Endothelial cell of umbilical vein (primary cell): ENCODE results near the gene KRTAP5-1. TPM values are rescaled to one million over a fixed set of nuclear protein-coding genes. Genes with fewer than 3 reads are reported as not detected.

Experiments used
- BruUV-seq: library from RNA; stranded (reverse); fragments of 400-500 nt; replicated peaks from 2 replicates; lab custom pipeline; 2021; lab: Mats Ljungman, UMichigan
- CTCF ChIA-PET: fragments of 300-600, 350-600 bp; sonication (Branson Sonifier 250); formaldehyde crosslinking; loops from one replicate; lab custom pipeline; 2021; ENCODE audit warnings: antibody characterized with exemption, inconsistent platforms; lab: Charles Lee
- POLR2A ChIA-PET: fragments of 300-600, 350-600 bp; sonication (Branson Sonifier 250); formaldehyde crosslinking; loops from one replicate; lab custom pipeline; 2021; ENCODE audit warnings: antibody characterized with exemption, inconsistent platforms; lab: Charles Lee
- DNase-seq: peaks from one replicate; pipeline ENCODE4 v3.0.0-alpha.2; 2011; ENCODE audit warnings: low read depth, low spot score
- FAIRE-seq: peaks from 2 replicates; lab custom pipeline; 2011; peaks lifted over from hg19 to GRCh38; lab: Jason Lieb, UNC
- H2AFZ ChIP-seq: 2 replicates; pipeline ENCODE4 v1.6.0; 2012; ENCODE audit warnings: low read depth, low read length, control low read depth, inconsistent platforms
- H3K27ac ChIP-seq: 2 replicates; pipeline ENCODE4 v1.5.1; 2011; ENCODE audit warnings: low read depth, mild to moderate bottlenecking, control low read depth, low read length, moderate library complexity; ENCODE audit not compliant: insufficient read depth
- H3K27me3 ChIP-seq, 2 experiments: 2 replicates each; pipeline versions ENCODE4 v1.6.0 to v1.6.1; 2011; ENCODE audit warnings: low read length in 2 of 2, mixed read lengths in 1 of 2; ENCODE audit not compliant: control insufficient read depth in 2 of 2, insufficient read depth in 2 of 2
- H3K36me3 ChIP-seq, 2 experiments: 2 replicates in 1 of 2; 3 replicates in 1 of 2; pipeline ENCODE4 v1.5.1; 2011; ENCODE audit warnings: low read length in 2 of 2, mild to moderate bottlenecking in 1 of 2, moderate library complexity in 1 of 2; ENCODE audit not compliant: control insufficient read depth in 2 of 2, insufficient read depth in 2 of 2; ENCODE audit errors: extremely low read depth in 1 of 2
- H3K4me1 ChIP-seq: 3 replicates; pipeline ENCODE4 v1.5.1; 2011; ENCODE audit warnings: mild to moderate bottlenecking, low read length; ENCODE audit not compliant: control insufficient read depth, insufficient read depth; ENCODE audit errors: extremely low read depth
- H3K4me2 ChIP-seq: 2 replicates; pipeline ENCODE4 v1.6.1; 2011; ENCODE audit warnings: low read length, control low read depth, mixed read lengths; ENCODE audit not compliant: insufficient read depth
- H3K4me3 ChIP-seq, 3 experiments: fragments of 200-600 bp in 1 of 3; sonication (generic), shearing (Covaris generic) in 1 of 3; replicated peaks in 1 of 3; 2 replicates each; pipeline ENCODE4 v1.5.1; 2011 to 2016; ENCODE audit warnings: control low read depth in 3 of 3, low read length in 3 of 3, mild to moderate bottlenecking in 2 of 3, inconsistent platforms in 1 of 3, low read depth in 1 of 3, moderate library complexity in 1 of 3; ENCODE audit not compliant: insufficient read depth in 1 of 3
- H3K79me2 ChIP-seq: 2 replicates; pipeline ENCODE4 v1.6.0; 2012; ENCODE audit warnings: low read length, inconsistent platforms; ENCODE audit not compliant: control insufficient read depth, insufficient read depth
- H3K9ac ChIP-seq: replicated peaks from 2 replicates; pipeline ENCODE3; 2011; ENCODE audit warnings: low read length, control low read depth; ENCODE audit not compliant: insufficient read depth; ENCODE audit errors: extremely low read depth
- H3K9me1 ChIP-seq: replicated peaks from 3 replicates; pipeline ENCODE4 v1.6.0; 2011; ENCODE audit warnings: mild to moderate bottlenecking, low read length; ENCODE audit not compliant: control insufficient read depth, insufficient read depth; ENCODE audit errors: extremely low read depth
- H3K9me3 ChIP-seq: replicated peaks from 2 replicates; pipeline ENCODE4 v1.5.1; 2012; ENCODE audit warnings: low read length, inconsistent platforms; ENCODE audit not compliant: control insufficient read depth, insufficient read depth
- H4K20me1 ChIP-seq: replicated peaks from 2 replicates; pipeline ENCODE3; 2011; ENCODE audit warnings: mild to moderate bottlenecking, low read length; ENCODE audit not compliant: control insufficient read depth, insufficient read depth; ENCODE audit errors: extremely low read depth
- EZH2 ChIP-seq: IDR thresholded peaks from 2 replicates; pipeline ENCODE4 v1.6.1; 2012; ENCODE audit warnings: borderline replicate concordance, low read depth, mild to moderate bottlenecking, moderate library complexity, low read length, inconsistent platforms; ENCODE audit not compliant: severe bottlenecking
- FOS ChIP-seq: IDR thresholded peaks from 2 replicates; pipeline ENCODE4 v1.6.1; 2011; ENCODE audit warnings: mild to moderate bottlenecking, low read length, moderate library complexity, borderline replicate concordance; ENCODE audit not compliant: insufficient read depth
- GATA2 ChIP-seq: IDR thresholded peaks from 2 replicates; pipeline ENCODE4 v1.7.0; 2011; ENCODE audit warnings: low read depth, mild to moderate bottlenecking, moderate library complexity, mixed read lengths, low read length; ENCODE audit not compliant: insufficient read length, insufficient read depth
- MYC ChIP-seq: IDR thresholded peaks from one replicate; pipeline ENCODE4 v1.6.1; 2011; ENCODE audit warnings: mild to moderate bottlenecking, low read depth, low read length
- POLR2A ChIP-seq: IDR thresholded peaks from 2 replicates; pipeline ENCODE4 v1.6.1; 2012; ENCODE audit warnings: low read depth, mild to moderate bottlenecking, control low read depth, low read length
- POLR2AphosphoS5 ChIP-seq: IDR thresholded peaks from 2 replicates; pipeline ENCODE4 v1.6.1; 2012; ENCODE audit warnings: low read depth, mild to moderate bottlenecking, control low read depth, low read length, moderate library complexity; ENCODE audit not compliant: insufficient read depth
- dilution Hi-C: fragments of 300-500 bp; cut with MboI; formaldehyde crosslinking; loops from one replicate; pipeline ENCODE4 v1.15.0; 2019; ENCODE audit warnings: low sequenced_read_pairs; ENCODE audit not compliant: extremely low pct_ligation_motif_present
- intact Hi-C: fragments of 100-400 bp; cut with micrococcal nuclease; formaldehyde crosslinking; loops from one replicate; pipeline ENCODE4 v1.10.0; 2022
- polyA plus RNA-seq, 4 experiments: library from polyadenylated mRNA; depleted of rRNA in 3 of 4; stranded (reverse) in 3 of 4; unstranded in 1 of 4; fragments of >200 nt; gene quantifications; 2 replicates each; pipeline versions ENCODE4 v1.2.1 to v1.2.3, GENCODE V29; 2011 to 2012; ENCODE audit warnings: missing spikeins in 1 of 4
- total RNA-seq: library from RNA; stranded (reverse); gene quantifications from 2 replicates; pipeline ENCODE4 v1.2.3, GENCODE V29; 2021
- TF ChIP-seq, protein P1 (sequence below), 2 donors: IDR thresholded peaks; 1 replicate in 1 of 2; 2 replicates in 1 of 2; pipeline ENCODE4 v1.5.1; 2011; ENCODE audit warnings: low read length in 2 of 2, mild to moderate bottlenecking in 2 of 2, moderate library complexity in 2 of 2, control low read depth in 1 of 2, inconsistent platforms in 1 of 2, low read depth in 1 of 2; ENCODE audit not compliant: insufficient read depth in 1 of 2; ENCODE audit errors: extremely low read depth in 1 of 2

KRTAP5-1 gene
- total and polyA plus RNA-seq, 2 donors (not counting 3 experiments of a cell fraction or from before 2014, with no cell fraction given): not detected

DNA sequence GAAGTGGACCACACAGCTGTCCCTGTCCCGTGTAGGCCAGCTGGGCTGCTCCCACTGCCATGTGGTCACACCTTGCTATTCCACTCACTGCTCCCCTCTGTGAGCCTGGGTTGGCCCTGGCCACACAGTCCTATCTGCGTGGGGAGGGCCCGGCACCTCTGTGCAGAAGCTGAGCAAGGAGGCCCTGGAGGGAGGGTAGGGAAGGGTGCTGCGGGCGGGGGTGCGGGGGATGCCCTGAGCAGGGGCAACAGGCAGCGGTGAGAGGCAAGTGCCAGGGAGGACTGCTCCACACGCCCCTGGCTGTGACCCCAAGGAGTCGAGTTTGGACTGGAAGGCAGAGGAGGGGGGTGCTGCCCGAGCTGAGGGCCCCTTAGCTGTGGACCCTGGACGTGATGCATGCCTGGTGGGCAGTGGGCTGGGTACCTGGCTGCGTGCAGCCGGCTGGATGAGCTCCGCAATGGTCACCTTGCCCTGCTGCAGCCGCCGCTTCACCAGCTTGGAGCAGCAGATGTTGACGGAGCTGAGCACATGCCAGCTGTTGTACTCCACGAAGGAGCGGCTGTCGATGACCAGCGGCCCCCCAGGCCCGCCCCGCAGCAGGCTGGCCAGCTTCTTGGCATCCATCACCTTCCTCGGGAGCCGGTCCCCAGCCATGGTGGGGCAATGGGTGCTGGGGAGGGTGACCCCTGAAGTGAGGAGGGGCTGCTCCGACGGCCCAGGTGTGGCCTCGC, 19.7 kb downstream of the KRTAP5-1 start:
- ChIA-PET POLR2A (no interaction called here), CTCF (interaction anchor here (1.2 to 5.5 kb wide), 4 partner anchors 9 to 30 kb away, joined by 3 to 36 read pairs (median 15); no protein-coding TSS in a partner anchor)
- Histone ChIP-seq H3K36me3 (no peaks in the 10 kb centered on the region), H3K9me1 (no peaks in the 10 kb centered on the region), H3K9ac (no peak overlapping the region), H4K20me1 (no peaks in the 10 kb centered on the region), H3K79me2 (no peaks in the 10 kb centered on the region), H3K4me3 (no peak overlapping the region), H3K27ac (no peak overlapping the region), H3K4me2 (no peak overlapping the region), H3K27me3 (no peaks in the 10 kb centered on the region), H3K4me1 (no peaks in the 10 kb centered on the region), H3K9me3 (no peaks in the 10 kb centered on the region), H2AFZ (no peak overlapping the region)
- TF ChIP-seq EZH2: no peak
- TF ChIP-seq FOS: no peak
- no peak for TF ChIP-seq GATA2
- no peak for TF ChIP-seq POLR2A
- TF ChIP-seq, protein P1, sequence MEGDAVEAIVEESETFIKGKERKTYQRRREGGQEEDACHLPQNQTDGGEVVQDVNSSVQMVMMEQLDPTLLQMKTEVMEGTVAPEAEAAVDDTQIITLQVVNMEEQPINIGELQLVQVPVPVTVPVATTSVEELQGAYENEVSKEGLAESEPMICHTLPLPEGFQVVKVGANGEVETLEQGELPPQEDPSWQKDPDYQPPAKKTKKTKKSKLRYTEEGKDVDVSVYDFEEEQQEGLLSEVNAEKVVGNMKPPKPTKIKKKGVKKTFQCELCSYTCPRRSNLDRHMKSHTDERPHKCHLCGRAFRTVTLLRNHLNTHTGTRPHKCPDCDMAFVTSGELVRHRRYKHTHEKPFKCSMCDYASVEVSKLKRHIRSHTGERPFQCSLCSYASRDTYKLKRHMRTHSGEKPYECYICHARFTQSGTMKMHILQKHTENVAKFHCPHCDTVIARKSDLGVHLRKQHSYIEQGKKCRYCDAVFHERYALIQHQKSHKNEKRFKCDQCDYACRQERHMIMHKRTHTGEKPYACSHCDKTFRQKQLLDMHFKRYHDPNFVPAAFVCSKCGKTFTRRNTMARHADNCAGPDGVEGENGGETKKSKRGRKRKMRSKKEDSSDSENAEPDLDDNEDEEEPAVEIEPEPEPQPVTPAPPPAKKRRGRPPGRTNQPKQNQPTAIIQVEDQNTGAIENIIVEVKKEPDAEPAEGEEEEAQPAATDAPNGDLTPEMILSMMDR (IDR thresholded peaks at IDR 0.05; ENCODE audit: extremely low read depth in 1 of 2, insufficient read depth in 1 of 2, low read depth in 1 of 2, low read length in 2 of 2): no peak
- TF ChIP-seq POLR2AphosphoS5: no peak
- no peak for TF ChIP-seq MYC
- DNase-seq: no peak
- FAIRE-seq: no peak
- no TSS peak for BruUV-seq
- dilution Hi-C loops (no loop called here), intact Hi-C loops (no loop called here)
